OCI-LY3 (cell line): ENCODE measurements around the gene GPR15LG.

Experiments used
- H2AFZ ChIP-seq: fragments of 200-600, 300-600 bp; shearing (Covaris generic); 2 replicates; pipeline ENCODE4 v1.6.0; 2014; ENCODE audit warnings: antibody characterized with exemption, low read depth, low read length
- H3K27ac ChIP-seq: fragments of 200-600, 300-600 bp; sonication (generic); 2 replicates; pipeline ENCODE4 v1.5.1; 2014; ENCODE audit warnings: mild to moderate bottlenecking, low read length, moderate library complexity, mixed read lengths
- H3K27me3 ChIP-seq: fragments of 200-600, 300-600 bp; sonication (generic); 2 replicates; pipeline ENCODE4 v1.6.1; 2014; ENCODE audit warnings: low read depth, low read length, mixed read lengths
- H3K36me3 ChIP-seq: fragments of 200-600, 300-600 bp; sonication (generic); replicated peaks from 2 replicates; pipeline ENCODE3; 2014; ENCODE audit warnings: low read depth, low read length, mixed read lengths
- H3K4me1 ChIP-seq: fragments of 300-600, 200-600 bp; sonication (generic); 2 replicates; pipeline ENCODE4 v1.6.1; 2014; ENCODE audit warnings: low read length, mixed read lengths
- H3K4me2 ChIP-seq: fragments of 200-600, 300-600 bp; sonication (generic); 2 replicates; pipeline ENCODE4 v1.6.1; 2014; ENCODE audit warnings: low read length, mixed read lengths
- H3K4me3 ChIP-seq: fragments of 300-600, 200-600 bp; sonication (generic); 2 replicates; pipeline ENCODE4 v1.5.1; 2014; ENCODE audit warnings: antibody characterized with exemption, mild to moderate bottlenecking, low read length, moderate library complexity
- H3K79me2 ChIP-seq: fragments of 300-600, 200-600 bp; shearing (Covaris generic); 2 replicates; pipeline ENCODE4 v1.6.1; 2014; ENCODE audit warnings: mild to moderate bottlenecking, low read length, mixed read lengths
- H3K9ac ChIP-seq: fragments of 300-600, 200-600 bp; shearing (Covaris generic); 2 replicates; pipeline ENCODE4 v1.6.0; 2014; ENCODE audit warnings: mild to moderate bottlenecking, low read length, moderate library complexity
- H3K9me3 ChIP-seq: fragments of 200-600, 300-600 bp; shearing (Covaris generic); 2 replicates; pipeline ENCODE4 v1.6.1; 2014; ENCODE audit warnings: low read length, mixed read lengths; ENCODE audit not compliant: insufficient read depth
- H4K20me1 ChIP-seq: fragments of 200-600, 300-600 bp; sonication (generic); 2 replicates; pipeline ENCODE4 v1.6.1; 2016; ENCODE audit warnings: low read length, mixed read lengths; ENCODE audit not compliant: insufficient read depth
- CTCF ChIP-seq: fragments of 200-600, 300-600 bp; sonication (generic); IDR thresholded peaks from 2 replicates; pipeline ENCODE4 v1.5.1; 2014; ENCODE audit warnings: antibody characterized with exemption, low read length, low read depth
- EZH2phosphoT487 ChIP-seq: fragments of 200-600 bp; shearing (Covaris generic); IDR thresholded peaks from 2 replicates; pipeline ENCODE4 v1.6.1; 2018; ENCODE audit warnings: antibody characterized with exemption, mixed run types, low read depth

GPR15LG gene

GRCh38 chr10:84172467-84173356 is 889 bp upstream of the GPR15LG start:
- Histone ChIP-seq H3K4me3 (peak overlapping the region; percentile 82), H3K9me3 (no peaks in the 10 kb centered on the region), H3K79me2 (peaks cover 54% of the 10 kb centered on the region), H2AFZ (peak overlapping the region; percentile 8; the same call in 1 of the 2 replicates), H3K27me3 (no peaks in the 10 kb centered on the region), H3K4me1 (peaks cover 39% of the 10 kb centered on the region), H3K27ac (peak overlapping the region; percentile 98), H3K36me3 (peaks cover 3% of the 10 kb centered on the region), H4K20me1 (no peaks in the 10 kb centered on the region), H3K9ac (peak overlapping the region; percentile 84), H3K4me2 (peak overlapping the region; percentile 95)
- no peak for TF ChIP-seq EZH2phosphoT487
- TF ChIP-seq CTCF, result no peak

- no peaks in the 10 kb centered on the region for H3K9me3 ChIP-seq
- H2AFZ ChIP-seq, result no peak overlapping the region
- no peak overlapping the region for H3K4me3 ChIP-seq
- no peaks in the 10 kb centered on the region for H3K36me3 ChIP-seq
- H3K9ac ChIP-seq, result no peak overlapping the region
- TF ChIP-seq CTCF (no peak), EZH2phosphoT487 (no peak)
- peaks cover 27% of the 10 kb centered on the region for H3K79me2 ChIP-seq
- peaks cover 45% of the 10 kb centered on the region for H3K4me1 ChIP-seq
- H4K20me1 ChIP-seq, result no peaks in the 10 kb centered on the region
- no peaks in the 10 kb centered on the region for H3K27me3 ChIP-seq
- no peak overlapping the region for H3K27ac ChIP-seq
- no peak overlapping the region for H3K4me2 ChIP-seq
Observed at GRCh38 chr10:84175436-84175835, 1.8 kb downstream of the GPR15LG start.

- Histone ChIP-seq H3K9ac (no peak overlapping the region), H3K27me3 (no peaks in the 10 kb centered on the region), H3K4me2 (no peak overlapping the region), H3K4me1 (peaks cover 45% of the 10 kb centered on the region), H3K36me3 (no peaks in the 10 kb centered on the region), H3K27ac (no peak overlapping the region), H3K9me3 (no peaks in the 10 kb centered on the region), H3K79me2 (peaks cover 18% of the 10 kb centered on the region), H3K4me3 (no peak overlapping the region), H2AFZ (no peak overlapping the region), H4K20me1 (no peaks in the 10 kb centered on the region)
- no peak for TF ChIP-seq CTCF
Observed at GRCh38 chr10:84176351-84176750, 2.8 kb downstream of the GPR15LG start.

GRCh38 chr10:84176836-84177474 is 3.4 kb downstream of the GPR15LG start:
- no peak for TF ChIP-seq CTCF
- no peak for TF ChIP-seq EZH2phosphoT487
- Histone ChIP-seq H3K4me1 (peaks cover 45% of the 10 kb centered on the region), H4K20me1 (no peaks in the 10 kb centered on the region), H3K27ac (no peak overlapping the region), H3K9ac (no peak overlapping the region), H3K9me3 (no peaks in the 10 kb centered on the region), H2AFZ (no peak overlapping the region), H3K4me3 (no peak overlapping the region), H3K4me2 (no peak overlapping the region), H3K27me3 (no peaks in the 10 kb centered on the region), H3K36me3 (no peaks in the 10 kb centered on the region), H3K79me2 (peaks cover 12% of the 10 kb centered on the region)
